NCI-H2029 treated with DMSO at 0.1 percent for 48 hours (cell line): ENCODE measurements around the gene UBE2F.
"Not testable (repeated sequence)": the region's sequence is repeated elsewhere in the genome, so short reads cannot be mapped to it uniquely, and the experiment has no call there.

Experiments
- DNase-seq: peaks from one replicate; lab custom pipeline; 2025; lab: John Stamatoyannopoulos, UW

The UBE2F gene

DNA sequence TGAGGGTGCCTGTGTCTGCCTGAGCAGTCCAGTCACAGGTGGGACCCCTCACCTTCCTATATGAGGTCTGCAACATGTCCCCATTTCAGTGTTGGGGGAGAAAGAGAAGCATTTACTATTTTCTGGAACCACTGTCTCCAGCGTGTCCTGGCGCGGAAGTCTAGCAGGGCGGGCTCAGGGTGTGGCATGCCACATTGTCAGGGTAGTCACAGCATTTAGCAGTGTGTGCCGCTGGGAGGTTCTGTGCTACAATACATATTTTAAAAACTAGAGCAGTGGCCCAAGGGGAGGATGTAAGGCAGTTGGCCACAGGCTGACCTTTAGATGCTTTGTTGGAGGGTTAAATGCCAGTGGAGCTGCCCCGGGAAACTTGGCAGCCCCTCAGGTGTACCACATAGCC lies 12.5 kb downstream of the UBE2F start:
- DNase-seq = no peak

GRCh38 chr2:237980087-237980486 lies 13.3 kb downstream of the UBE2F start:
- peak; percentile 51 for DNase-seq

DNA sequence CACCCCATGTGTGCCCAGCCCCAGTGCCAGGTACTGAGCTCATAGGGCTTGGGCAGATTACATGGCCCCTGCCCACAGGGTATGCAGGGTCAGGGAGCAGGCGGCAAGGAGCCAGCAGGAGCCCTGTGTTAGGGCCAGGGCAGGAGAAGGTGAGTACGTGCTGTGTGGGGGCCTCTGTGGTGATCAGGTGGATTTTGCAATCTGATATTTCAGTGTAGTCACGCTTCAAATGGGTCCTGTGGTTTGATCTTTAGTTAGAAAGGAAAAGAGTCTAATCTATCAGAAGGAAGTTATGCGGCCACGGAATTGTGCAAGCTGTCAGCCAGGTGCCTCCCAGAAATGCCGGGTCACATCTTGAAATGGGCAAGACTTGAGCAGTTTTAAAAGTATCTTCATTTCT lies 13.9 kb downstream of the UBE2F start:
- DNase-seq = no peak

- not testable (repeated sequence) for DNase-seq
Measured at GRCh38 chr2:237981621-237982020, 14.8 kb downstream of the UBE2F start.

DNA sequence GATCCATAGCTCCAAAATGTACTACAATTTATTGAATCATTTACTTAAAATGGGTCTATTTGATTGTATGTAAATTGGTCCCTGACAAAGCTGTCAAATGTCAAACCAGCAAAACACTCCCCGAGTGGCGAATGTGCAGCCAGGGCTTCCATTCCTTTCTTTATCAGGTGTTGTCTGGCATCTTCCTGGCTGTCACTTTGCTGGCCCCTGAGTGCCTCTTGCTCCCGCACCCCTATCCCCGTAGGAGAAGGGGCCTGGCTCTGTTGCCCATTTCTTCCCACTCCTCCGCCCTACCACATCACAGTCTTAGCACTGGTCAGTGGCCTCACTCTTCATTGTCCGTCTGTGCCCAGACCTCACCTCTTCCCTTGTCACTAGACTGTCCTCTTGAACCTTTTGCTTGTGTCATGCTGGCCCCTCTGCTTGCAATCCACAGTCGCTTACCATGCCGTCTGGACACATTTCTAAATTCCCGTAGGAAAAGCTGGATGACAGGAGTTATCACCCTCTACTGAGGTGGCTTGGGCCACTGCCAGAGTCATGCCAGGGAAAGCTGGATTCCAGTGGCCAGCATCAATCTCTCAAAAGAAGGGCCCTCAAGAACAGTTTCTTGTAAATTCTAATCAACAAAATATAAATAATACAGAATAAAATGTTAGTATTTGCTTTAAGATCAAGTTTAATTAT lies 15.4 kb downstream of the UBE2F start:
- no peak for DNase-seq

DNA sequence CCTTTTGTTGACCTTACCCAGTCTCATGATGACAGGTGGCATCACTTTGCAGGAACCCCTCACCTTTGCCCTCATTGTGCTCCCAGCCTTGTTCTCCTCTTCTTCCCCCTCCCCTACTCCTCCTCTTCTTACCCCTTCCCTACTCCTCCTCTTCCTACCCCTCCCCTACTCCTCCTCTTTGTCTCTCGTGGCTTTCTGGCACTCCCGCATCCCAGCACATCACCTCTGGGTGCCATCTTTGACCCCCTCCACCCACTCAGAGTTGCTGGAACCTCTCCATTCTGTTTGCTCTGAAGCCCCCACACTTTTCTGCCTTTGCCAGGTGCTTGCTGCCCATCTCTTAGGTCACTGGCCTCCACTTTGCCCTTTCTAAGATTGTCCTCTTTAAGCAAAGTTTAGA lies 17.1 kb downstream of the UBE2F start:
- no peak for DNase-seq

- no peak for DNase-seq
Measured at GRCh38 chr2:237987268-237987667, 20.5 kb downstream of the UBE2F start.

DNA sequence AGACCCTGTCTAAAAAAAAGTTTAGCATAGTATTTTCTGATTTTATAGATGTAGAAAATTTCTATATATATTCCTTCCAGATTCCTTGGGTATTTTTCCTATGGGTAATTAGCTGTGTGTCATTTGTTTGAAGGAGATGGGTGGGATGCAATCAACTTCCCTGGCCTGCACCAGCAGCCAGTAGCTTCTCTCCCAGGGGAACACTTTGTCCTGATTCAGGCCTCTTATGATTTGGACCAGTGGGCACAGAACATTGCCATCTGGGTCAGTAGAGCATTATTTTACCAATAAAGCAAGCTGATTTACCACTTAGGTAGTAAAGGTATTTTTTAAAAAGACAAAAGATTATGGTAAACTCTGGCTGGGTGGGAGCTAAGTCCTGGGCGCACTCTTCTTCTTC lies 26.9 kb downstream of the UBE2F start:
- DNase-seq = no peak

- no peak for DNase-seq
Measured at GRCh38 chr2:237995036-237995435, 28.2 kb downstream of the UBE2F start.

- DNase-seq = peak; percentile 91
Measured at GRCh38 chr2:237996021-237996593, 29.3 kb downstream of the UBE2F start.

DNA sequence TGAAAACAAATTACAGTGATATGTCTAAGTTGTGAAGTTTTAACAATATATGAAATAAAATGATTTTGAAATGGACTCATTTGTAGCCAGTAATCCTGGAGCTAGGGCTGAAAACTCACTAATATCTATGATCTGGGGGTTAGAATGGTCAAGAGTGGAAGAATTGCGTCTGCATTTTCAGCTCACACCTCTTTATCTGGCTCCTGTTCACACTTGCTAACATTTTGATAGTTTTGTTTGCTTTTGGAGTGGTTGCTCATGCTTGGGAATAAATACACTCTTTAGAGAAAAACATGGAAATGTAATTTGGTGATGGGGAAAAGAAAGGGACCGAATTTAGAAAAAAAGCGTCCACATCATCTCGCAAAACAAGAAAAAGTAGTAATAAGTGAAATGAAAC lies 30.7 kb downstream of the UBE2F start:
- DNase-seq = no peak

DNA sequence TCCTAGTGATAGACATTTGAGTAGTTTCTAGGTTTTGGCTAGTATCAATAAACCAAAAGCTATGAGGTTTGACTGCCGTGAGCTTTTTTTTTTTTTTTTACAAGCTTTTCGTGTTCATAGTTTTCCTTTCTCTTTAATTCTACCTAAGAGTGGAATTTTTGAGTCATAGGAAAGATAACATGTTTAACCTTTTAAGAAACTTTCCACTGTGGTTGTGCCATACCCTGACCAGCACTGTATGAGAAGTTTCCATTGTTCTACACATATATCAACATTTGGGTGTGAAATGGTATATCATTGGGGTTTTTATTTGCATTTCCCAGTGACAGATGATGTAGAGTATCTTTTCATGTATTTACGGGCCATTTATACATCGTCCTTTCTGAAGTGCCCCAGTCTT lies 31.7 kb downstream of the UBE2F start:
- no peak for DNase-seq

GRCh38 chr2:238003234-238004031 lies 36.6 kb downstream of the UBE2F start:
- no peak for DNase-seq

- DNase-seq = no peak
Measured at GRCh38 chr2:238004077-238004830, 37.4 kb downstream of the UBE2F start.

DNA sequence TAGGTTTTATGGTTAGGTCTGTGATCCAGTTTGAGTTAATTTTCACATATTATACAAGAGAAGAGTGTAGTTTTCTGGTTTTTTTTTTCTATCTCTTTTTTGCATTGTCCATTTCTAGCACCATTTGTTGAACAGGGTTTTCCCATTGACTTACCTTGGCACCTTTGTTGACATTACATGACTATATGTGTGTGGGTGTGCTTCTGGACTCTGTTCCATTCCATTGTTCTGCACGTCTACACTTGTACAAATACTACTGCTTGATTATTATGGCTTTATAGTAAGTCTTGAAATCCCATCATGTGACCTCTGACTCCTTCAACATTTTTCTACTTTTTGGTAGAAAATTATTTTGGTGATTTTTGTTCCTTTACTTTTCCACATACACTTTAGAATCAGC lies 38.7 kb downstream of the UBE2F start:
- DNase-seq = no peak

DNA sequence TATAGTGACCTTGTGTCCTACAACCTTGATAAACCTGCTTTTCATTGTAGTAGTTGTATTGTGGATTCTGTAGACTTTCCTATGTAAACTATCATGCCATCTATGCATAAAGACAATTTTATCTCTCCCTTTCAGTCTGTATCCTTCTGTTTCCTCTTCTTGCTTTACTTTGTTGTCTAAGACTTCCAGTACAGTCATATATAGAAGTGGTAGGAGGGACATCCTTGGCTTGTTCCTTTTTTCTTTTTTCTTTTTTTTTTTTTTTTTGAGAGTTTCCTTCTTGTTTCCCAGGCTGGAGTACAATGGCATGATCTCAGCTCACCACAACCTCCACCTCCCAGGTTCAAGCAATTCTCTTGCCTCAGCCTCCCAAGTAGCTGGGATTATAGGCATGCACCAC lies 39.7 kb downstream of the UBE2F start:
- DNase-seq = no peak

DNA sequence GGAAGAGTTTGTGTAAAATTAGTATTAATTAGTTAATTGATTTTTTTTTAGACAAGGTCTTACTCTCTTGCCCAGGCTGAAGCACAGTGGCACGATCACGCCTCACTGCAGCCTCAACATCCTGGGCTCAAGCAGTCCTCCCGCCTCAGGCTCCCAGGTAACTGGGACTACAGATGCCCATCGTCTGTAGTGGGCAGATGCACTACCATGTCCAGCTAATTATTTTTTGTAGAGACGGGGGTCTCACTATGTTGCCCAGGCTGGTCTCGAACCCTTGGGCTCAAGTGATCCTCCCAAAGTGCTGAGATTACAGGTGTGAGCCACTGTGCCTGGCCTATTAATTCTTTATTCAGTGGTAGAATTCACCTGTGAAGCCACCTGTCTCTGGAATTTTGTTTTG lies 41.1 kb downstream of the UBE2F start:
- DNase-seq = no peak

DNA sequence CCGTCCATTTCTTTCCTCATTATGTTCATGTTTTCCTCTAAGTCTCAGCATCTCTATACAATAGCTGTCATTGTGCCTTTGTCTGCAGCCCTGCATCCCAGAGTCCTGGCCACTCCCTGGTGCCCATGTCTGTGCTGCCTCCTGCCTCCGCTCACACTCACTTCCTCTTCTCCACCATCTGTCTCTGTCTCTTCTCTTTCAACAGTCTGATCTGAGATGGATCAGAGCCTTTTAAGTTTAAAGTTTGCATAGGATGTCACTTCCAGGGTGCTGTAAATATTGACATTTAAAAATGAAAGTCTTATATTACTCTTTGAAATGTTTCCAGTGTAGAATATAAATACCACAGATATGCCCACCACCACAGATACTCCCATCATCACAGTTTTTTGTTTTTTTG lies 42.7 kb downstream of the UBE2F start:
- DNase-seq = no peak

- no peak for DNase-seq
Measured at GRCh38 chr2:238010572-238010971, 43.8 kb downstream of the UBE2F start.

DNA sequence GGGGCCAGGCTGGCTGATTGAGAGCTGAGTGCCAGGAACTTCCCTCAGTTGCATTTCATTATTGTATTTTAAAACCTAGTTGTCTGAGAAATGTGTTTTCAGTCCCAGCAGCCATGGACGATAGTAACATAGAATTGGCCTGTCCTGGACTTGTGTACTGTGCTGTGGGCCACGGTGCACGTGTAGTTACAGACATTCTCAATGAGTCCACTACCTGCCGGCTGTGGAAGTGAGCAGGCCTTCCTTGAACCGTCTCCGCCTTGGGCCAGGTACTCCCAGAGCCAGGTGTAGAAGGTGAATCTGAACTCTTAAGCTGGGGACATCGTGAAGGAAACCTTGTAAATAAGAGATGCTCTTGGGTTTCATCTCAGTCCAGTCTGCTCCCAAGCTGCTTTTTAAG lies 47.0 kb downstream of the UBE2F start:
- no peak for DNase-seq

GRCh38 chr2:238015705-238016104 lies 48.9 kb downstream of the UBE2F start:
- no peak for DNase-seq

- peak; percentile 69 for DNase-seq
Measured at GRCh38 chr2:238016526-238016925, 49.7 kb downstream of the UBE2F start.

DNA sequence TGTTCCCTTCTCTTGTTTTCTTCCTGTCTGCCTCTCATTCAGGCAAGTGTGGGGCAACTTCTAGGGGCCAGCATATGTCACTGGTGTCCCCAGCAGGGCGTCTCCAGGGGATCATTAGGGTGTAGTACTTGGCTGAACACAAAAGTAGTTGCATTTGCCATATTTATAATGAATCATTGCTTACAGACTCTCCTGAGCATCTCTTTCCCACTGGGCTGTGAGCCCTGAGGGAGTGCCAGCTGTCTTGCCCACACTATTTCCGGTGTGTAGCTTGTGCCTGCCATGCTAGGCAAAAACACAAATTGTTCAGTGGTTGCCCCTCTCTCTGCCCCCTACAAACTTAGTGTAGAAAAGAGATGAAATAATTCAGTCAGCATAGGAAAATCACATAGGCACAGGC lies 53.1 kb downstream of the UBE2F start:
- DNase-seq = no peak
